NCI-H1092 treated with DMSO at 0.1 percent for 48 hours (cell line): ENCODE data around the gene EDIL3.

Source experiments
- DNase-seq: peaks from one replicate; lab custom pipeline; 2025; lab: John Stamatoyannopoulos, UW

EDIL3 gene

DNA sequence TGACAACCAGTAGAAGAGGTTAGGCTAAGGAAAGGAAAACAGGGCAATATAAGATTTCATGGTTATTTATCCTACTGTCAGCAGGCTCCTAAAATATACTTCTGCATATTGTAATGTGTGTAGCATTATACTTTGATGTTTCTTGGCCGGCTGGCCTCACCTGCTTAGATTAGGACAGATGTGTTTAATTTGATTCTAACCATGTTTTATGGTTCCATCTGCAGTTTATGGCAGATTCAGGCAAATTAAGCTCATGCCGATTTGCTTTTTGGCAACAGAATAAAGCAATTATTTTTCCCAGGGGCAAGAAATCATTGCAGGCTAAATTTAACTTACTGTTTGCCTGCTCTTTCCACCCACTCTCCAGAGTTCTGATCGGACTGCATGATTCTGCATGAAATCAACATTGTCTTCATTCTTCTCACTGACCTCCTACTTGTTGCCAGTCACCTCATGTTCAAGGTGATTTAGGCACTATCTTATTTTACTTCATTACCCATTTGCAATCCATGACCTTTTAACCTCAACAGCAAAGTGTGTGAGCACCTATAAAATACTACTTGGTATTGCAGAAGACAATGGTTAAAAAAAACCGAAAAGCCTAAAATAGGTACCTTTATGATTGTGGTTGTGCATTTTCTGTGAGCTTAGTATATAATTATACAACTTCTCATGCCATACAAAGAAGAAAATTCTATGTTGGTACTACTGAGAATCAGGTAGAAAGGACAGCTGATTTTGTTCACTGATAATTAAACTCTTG, 125.2 kb downstream of the EDIL3 start:
- no peak for DNase-seq

DNA sequence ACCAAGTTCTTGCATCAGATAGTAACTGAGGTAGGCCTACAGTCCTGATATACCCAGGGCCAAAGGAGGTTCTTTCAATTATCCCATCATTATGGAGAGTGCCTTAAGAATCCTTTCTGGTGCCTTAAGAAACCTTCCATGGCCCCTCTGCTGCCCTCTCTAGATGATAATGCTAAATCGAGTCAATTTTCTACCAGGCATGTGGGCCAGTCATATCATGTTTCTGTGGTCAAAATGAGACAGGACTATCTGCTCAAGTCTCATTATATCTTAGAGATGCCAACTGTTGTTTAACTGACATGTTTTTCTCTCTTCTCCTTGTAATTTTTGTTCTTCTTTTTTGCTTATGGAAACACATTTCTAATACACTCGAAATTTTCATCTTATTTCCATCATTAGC, 127.6 kb downstream of the EDIL3 start:
- DNase-seq, result no peak

- DNase-seq, result no peak
These were observed 129.4 kb downstream of the EDIL3 start for GRCh38 chr5:84255315-84255714.

DNA sequence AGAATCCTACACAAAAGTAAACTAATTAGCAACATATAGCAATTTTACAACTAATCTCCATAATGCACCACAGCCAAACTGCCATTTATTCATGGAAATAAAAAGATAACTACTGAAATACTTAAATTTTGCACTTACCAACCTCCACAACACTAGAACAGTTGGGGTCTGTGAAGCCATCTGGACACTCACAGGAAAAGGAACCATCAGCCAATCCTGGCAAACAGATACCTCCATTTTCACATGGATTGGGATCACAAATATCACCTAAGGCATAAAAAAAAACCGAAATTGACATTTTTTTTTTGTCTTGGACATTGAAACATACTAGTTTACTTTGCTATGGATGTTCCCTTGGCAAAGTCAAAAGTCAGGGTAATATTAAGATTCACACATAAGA, 130.7 kb downstream of the EDIL3 start:
- DNase-seq, result no peak

GRCh38 chr5:84251503-84251902, 133.2 kb downstream of the EDIL3 start:
- no peak for DNase-seq

- DNase-seq, result no peak
These were observed 134.6 kb downstream of the EDIL3 start for GRCh38 chr5:84249918-84250630.

- DNase-seq, result no peak
These were observed 136.7 kb downstream of the EDIL3 start for GRCh38 chr5:84248013-84248412.

GRCh38 chr5:84242286-84242685, 142.4 kb downstream of the EDIL3 start:
- DNase-seq, result no peak

GRCh38 chr5:84239494-84239893, 145.2 kb downstream of the EDIL3 start:
- DNase-seq, result no peak

DNA sequence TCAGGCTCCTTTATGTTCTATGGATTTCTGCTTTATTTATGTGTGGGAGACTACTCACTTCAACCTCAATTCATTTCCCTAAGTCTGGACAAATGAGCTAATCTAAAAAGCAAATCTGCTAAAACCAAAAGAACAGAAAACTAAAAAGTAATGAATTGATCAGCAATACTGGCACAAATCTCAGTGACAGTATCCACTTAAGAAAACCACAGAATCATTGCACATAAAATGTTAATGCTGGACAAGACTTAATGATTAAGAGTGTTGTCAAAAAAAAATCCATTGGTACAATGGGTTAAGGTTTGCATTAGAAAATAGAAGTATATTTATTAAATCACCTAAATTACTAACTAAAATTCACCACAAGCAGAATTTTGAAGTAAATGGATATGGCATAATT, 147.6 kb downstream of the EDIL3 start:
- no peak for DNase-seq

- DNase-seq, result no peak
These were observed 153.2 kb downstream of the EDIL3 start for GRCh38 chr5:84231433-84231832.

DNA sequence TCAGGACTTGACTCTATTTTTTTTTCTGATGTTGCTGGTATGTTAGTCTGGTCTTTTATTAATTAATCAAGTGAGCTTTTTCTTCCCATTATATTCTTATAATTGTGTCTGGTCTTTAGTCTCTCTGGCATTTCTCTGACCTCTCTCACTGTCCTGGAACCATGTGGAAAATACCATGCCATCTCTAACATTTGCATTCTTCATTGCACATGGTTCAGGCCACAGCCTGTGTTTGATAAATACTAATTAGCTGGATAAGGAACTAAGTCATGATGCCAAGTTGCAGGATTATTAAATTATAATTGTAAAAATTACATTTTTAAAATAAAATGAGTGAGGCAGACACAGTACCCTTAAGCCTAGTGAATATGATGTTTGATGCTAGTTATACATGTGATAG, 155.6 kb downstream of the EDIL3 start:
- DNase-seq, result no peak

DNA sequence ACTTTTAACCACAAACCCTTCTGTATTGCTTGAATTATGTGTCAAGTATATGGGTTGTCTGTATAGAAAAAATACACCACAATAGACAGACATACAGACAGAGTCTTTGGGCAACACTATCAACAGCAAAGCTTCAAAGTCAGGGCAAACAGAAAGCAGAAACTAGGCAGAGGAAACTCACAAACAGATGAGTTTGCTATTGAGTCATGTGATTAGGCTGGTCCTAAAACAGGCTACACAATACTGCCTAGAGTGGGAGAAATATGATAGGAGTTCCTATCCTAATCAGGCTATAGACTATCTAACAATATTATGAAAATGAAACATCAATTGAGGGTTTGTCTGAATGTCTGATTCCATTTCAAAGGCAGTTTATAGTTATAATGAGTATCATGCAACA, 156.4 kb downstream of the EDIL3 start:
- DNase-seq, result no peak

- no peak for DNase-seq
These were observed 157.4 kb downstream of the EDIL3 start for GRCh38 chr5:84227236-84227635.

DNA sequence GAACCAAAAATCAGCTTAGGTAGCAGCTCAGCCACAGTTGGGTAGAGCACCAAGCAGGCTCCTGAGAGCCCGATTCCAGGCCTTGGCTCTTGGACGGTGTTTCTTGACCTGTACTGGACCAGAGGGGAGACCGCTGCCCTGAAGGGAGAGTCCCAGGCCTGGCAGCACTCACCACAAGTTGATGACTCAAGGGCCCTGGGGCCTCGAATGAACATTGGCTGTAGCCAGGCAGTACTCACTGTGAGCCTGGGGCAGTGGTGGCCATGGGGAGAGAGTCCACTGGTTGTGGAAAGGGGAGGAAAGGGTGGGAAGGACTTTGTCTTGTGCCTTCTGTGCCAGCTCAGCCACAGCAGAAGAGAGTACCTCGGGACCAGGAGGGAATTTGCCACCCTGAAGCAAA, 166.1 kb downstream of the EDIL3 start:
- DNase-seq, result no peak

DNA sequence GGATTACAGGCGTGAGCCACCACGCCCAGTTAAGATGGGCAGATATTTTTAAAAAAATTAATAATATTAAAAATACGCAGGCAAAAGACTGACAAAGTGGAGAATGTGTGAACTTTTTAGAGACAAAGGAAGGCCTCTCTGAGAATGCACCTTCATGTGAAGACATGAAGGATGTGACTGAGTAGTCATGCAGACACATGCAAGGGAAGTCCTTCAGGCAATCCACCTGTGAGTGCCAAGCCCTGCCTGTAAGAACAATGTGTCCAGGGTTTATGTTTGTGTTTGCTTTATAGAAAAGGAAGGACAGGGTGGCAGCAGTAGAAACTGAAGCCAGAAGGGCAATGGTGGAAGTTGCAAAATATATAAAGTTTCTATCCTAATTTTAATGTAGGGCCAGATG, 169.2 kb downstream of the EDIL3 start:
- DNase-seq, result no peak

DNA sequence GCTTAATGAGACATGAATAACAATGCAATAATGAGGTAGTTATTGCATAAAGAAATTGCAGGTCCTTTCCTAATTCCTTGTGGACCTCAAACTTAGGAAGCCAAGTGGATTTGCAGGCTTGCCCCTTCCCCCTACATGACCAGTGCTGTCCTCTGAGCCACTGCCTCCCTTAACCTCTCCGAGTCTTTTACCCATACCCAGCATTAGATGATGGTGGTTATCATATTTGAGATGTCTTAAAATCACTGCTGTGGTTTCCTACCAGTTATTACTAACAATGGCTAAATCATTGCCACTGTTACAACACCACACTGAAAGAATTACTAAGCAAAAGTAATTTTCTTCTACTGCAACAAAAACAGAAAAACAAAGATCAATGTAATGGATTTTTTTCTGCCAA, 170.8 kb downstream of the EDIL3 start:
- DNase-seq, result no peak

DNA sequence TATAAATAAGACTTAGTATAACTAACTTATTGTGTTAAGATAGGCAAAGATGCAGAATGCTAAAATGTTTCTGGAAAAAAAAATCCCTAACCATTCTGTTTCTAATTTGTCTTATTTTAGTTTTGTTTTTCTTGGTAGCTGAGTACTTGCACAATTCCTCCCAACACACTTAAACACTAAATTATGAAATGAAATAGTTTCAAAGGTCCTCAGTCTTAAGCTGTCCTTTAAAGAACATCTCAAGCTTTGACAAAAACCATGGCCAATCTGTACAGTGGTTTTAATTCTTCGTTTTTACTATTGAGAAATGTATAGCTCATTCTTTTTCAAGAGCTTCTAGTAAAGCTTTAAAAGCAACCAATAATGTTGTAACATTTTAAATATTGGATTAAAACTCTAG, 171.5 kb downstream of the EDIL3 start:
- DNase-seq, result no peak

GRCh38 chr5:84204772-84205171, 179.9 kb downstream of the EDIL3 start:
- no peak for DNase-seq

- no peak for DNase-seq
These were observed 182.5 kb downstream of the EDIL3 start for GRCh38 chr5:84202136-84202535.

- DNase-seq, result no peak
These were observed 187.1 kb downstream of the EDIL3 start for GRCh38 chr5:84197538-84197937.

- DNase-seq, result no peak
These were observed 193.4 kb downstream of the EDIL3 start for GRCh38 chr5:84191281-84191680.

DNA sequence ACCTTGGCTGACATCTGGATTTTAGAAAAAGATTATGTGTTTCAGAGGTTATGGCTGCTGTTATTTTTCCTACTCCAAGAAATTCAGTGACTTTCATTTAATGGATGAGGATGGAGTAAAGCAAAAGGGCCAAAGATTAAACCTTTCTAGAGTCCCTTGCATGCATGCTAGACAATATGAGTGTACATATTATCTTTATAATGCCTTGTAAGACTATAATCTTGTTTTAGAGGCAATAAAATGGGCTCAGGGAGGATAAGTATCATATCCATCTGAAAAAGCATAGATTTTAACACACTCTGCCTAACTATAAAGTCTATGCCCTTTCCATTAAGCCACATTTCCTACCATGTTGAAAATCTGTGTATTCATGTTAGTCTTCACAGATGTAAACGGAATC, 199.8 kb downstream of the EDIL3 start:
- DNase-seq, result no peak

DNA sequence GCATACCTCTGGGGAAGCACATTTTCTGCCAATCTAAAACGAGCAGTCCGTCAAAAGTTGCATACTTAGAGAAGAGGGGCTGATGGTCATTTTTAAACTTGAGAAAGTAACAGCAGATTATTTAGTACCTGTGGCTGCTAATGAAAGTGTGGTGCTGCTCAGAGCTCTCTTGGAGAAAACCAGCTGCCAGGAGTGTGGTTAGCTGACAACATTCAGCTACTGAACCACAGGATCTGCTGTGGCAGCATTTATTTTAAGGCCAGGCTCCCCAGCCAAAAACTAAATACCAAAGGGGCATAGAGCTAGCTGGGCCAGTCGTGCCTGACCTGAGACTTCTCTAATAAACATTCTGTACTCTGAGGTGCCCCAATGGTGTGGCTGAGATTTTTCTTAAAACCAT, 203.6 kb downstream of the EDIL3 start:
- DNase-seq, result no peak
